GM21619 (cell line): ENCODE measurements around the gene PLOD3.
A peak's percentile ranks its signal among the peaks of the same experiment; 100 is the strongest.

Source experiments
- ATAC-seq: cut with Tn5 transposase; IDR thresholded peaks from one replicate; pipeline ENCODE4 v1.9.1; 2021; ENCODE audit not compliant: unreplicated experiment

Gene PLOD3

GRCh38 chr7:101166909-101167644 lies 50.3 kb downstream of the PLOD3 start:
- no peak for ATAC-seq

GRCh38 chr7:101166648-101166908 lies 50.8 kb downstream of the PLOD3 start:
- no peak for ATAC-seq

- ATAC-seq: no peak
Measured at GRCh38 chr7:101165958-101166647, 51.3 kb downstream of the PLOD3 start.

DNA sequence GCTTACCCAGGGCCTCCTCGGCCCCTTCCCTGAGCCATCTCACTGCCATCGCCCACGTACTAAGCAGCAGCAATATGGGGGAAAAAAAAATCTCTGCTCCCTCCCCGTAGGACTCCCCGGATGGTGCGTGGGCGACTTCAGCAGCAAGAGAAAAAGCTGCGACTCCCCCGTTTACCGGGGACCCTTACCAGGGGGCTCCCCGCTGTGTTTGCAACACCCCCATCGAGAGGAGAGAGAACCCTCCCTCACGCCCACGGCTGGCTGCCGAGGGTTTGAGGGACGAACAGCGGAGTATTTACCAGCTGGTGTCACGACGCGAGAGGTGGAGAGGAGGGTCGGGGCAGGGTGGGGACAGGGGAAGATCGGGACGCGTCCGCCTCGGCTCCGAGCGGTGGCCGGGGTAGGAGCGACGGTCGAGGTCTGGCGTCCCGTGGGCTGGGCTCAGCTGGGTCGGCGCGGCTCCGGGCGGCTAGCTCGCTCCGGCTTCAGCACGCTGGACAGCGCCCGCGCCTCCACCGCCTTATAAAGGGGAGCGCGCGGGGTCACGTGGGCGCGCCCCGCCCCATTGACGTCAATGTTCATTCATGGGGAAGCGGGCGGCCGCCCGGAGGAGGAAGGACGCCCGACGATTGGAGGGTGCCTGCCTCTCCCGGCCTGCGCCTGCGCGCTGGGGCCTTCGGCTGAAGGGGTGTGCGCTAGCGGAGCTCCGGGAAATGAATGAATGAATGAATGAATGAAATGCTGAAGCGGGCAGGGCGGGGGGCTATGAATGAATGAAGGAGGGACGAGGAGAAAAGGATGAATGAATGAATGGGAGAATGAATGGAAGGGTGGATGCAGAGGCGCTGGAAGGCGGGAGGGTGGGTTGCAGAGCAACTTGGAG lies 52.1 kb downstream of the PLOD3 start, which contains the start of gene VGF:
Gene VGF, minus strand, starts transcription at position 495 of the 883 bp plus-strand sequence. CDS start 726 bp downstream, outside the sequence.
- ATAC-seq: peak; percentile 71

GRCh38 chr7:101164071-101164840 lies 53.1 kb downstream of the PLOD3 start:
- no peak for ATAC-seq

DNA sequence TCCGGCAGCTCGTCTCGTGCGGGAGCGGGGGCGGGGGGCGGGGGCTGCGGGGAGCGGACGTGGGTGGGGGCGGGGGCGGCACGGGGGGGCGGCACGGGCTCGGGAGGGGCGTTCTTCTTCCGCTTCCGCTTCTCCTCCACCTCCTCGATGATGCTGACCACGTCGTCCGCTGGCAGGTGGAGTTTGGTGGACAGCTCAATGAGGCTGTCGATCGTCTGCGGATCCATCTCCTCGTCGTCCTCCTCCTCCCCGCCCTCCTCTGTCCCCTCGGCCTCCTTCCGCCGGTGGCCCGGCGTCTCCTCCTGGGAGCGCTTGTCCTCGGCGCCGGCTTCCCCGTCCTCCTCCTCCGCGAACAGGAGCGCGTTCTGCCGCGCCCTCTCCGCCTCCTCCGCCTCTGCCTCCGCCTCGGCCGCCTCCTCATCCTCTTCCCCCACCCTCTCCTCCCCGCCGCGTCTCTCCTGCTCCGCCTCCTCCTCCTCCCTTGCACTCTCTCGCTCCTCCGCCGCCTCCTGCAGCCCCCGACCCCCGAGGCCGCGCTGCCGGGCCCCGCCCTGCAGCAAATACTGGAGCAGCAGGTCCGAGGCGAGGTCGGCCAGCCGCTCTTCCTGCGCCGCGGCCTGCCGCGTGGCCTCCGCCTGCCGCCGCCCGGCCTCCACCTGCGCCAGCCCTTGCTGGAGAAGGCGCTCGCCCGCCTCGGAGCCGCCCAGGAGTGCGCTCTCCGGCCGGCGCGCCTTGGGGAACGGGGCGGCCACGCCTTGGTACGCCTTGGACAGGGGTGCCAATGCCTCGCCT lies 53.9 kb downstream of the PLOD3 start:
- ATAC-seq: no peak

DNA sequence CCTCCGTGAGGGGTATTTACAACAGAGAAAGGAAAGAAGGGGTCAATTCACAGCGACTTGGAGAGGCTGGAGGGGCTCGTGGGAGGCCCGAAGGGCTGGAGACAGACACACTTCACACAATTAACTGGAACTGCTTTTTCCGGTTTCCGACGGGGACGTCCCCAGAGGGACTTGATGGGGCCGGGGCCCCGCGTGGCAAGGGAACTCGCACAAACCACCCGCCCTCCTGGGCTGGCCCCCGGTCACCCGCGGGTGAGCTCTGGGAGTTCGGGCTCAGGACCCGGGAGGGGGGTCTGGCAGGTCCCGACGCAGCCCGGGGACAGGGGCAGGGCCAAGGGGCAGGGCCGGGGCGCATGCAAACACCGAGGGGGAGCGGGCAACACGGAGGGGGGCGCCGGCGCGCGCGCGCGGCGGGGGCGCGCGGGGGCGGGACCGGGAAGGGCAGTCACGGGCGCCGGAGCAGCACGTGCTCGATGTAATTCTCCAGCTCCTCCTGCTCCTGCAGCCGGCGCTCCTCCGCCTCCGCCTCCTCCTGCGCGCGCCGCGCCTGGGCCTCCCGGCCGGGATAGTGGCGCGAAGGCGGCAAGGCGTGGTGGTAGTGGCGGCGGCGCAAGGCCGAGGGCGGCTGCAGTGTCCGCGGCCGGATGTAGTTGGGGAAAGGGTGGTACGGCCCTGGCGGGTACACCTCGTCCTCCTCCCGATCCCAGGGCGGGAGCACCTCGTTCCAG lies 54.7 kb downstream of the PLOD3 start:
- no peak for ATAC-seq

DNA sequence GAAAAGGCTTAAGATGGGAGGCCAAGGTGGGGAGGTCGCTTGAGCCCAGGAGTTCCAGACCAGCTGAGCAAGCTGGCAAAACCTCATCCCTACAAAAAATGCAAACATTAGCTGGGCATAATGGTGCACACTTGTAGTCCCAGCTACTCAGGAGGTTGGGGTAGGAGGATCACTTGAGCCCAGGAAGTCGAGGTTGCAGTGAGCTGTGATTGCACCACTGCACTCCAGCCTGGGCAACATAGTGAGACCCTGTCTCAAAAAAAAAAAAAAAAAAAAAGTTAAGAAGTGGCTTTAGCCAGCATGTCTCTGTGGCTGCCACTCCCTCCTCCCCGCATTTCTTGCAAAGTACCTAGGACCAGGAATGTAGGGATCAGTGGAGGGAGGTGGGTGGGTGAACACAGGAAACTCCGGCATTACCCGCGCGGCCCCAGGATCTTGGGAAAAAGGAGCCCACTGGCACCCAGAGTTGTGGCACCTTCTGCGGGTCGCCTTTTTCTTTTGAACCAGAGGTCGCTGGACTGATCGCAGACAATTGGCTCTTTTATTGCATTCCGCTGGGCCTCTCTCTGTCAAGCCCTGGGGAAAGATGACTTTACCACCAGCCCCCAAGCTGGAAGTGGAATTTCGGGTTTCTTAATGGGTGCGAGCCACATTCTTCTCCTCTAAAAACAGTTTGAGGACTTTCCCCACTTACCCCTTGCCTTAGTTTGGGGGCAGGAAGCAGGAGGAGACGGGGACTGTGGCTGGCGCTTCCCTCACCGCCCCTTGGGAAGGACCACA lies 55.5 kb downstream of the PLOD3 start:
- ATAC-seq: no peak

DNA sequence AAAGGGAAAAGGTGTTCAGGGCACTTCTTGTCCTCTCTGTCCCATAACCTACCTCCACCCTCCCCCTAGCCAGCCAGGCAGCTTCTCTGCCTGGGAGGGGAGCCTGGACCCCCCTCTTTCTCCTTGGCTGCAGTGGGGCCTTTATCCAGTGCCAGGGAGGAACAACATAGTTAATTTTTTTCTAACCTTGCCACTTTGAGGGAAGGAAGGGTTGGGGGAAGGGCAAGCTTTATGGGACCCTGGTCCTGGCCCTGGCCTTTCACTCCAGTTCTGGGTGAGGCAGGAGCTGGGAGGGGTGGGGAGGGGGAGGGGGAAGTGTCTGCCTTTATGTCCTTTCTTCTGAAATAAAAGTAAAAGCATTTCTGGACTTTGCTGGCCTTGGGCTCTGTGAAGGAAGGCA lies 56.5 kb downstream of the PLOD3 start:
- ATAC-seq: no peak

GRCh38 chr7:101159696-101160674 lies 57.4 kb downstream of the PLOD3 start:
- no peak for ATAC-seq

DNA sequence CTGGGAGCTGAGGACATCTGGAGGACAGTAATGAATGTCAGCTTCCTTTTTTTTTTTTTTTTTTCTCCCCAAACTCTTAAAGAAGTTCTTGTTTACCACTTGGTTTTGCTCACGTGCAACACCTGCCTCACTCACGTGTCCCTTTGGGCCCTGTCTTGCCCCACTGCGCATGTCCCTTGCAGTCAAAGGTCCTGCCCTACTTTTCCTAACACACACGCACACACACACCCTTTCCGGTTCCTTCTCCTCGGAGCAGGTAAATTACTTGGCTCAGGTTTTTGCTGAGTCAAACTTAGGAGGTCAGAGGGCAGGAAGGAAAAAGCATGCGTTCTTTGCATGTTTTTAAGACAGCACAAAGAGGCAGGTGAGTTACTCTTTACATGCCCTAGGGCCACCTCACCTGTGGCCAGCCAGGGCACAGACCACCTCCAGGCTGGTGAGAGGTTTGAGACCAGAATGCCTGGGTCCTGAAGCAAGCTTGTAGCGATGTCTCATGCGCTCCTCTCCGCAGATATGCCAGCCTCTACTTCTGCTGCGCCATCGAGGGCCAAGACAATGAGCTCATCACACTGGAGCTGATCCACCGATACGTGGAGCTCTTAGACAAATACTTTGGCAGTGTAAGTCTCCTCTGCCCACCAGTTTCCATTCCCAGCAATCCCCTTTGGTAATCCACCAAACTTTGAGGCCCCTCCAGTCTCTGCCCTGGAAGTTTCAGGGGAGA lies 60.4 kb downstream of the PLOD3 start:
- no peak for ATAC-seq

DNA sequence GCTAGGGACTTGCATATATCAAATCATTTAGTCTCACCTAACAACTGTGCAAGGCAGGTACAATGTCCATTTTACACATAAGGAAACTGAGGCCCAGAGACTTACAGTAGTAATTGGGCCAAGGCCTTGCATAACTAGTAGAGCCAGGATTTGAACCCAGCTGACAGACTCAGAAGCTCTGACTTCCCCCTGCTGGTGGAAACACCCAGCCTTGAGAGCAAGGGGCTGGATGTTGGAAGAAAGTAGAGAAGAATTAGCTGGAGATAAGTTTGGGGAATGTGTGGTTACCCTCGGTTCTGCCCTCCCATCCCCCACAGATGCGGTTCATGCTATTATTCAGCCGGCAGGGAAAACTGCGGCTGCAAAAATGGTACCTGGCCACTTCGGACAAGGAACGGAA lies 61.1 kb downstream of the PLOD3 start:
- no peak for ATAC-seq
